DND-41 (cell line): Measurements from ENCODE around the gene CYP8B1.

Experiments
- ATAC-seq: fragments of 200-7000 bp; cut with Tn5 transposase; 3 replicates; pipeline ENCODE4 v1.9.1; 2021; ENCODE audit warnings: low read depth; ENCODE audit not compliant: insufficient read depth
- DNase-seq: peaks from one replicate; pipeline ENCODE4 v3.0.0-alpha.2; 2020
- H2AFZ ChIP-seq: 2 replicates; pipeline ENCODE4 v1.6.0; 2012; ENCODE audit warnings: low read depth, low read length
- H3K27ac ChIP-seq: 2 replicates; pipeline ENCODE4 v1.5.1; 2012; ENCODE audit warnings: low read length, inconsistent platforms
- H3K27me3 ChIP-seq: fragments of 200-600 bp; sonication (generic); 2 replicates; pipeline ENCODE4 v1.6.0; 2012; ENCODE audit warnings: low read length, mild to moderate bottlenecking, inconsistent platforms; ENCODE audit not compliant: insufficient read depth, poor library complexity
- H3K36me3 ChIP-seq: 2 replicates; pipeline ENCODE4 v1.5.1; 2012; ENCODE audit warnings: low read length, inconsistent platforms; ENCODE audit not compliant: insufficient read depth
- H3K4me1 ChIP-seq: 2 replicates; pipeline ENCODE4 v1.5.1; 2012; ENCODE audit warnings: mild to moderate bottlenecking, low read length; ENCODE audit not compliant: insufficient read depth
- H3K4me2 ChIP-seq: 2 replicates; pipeline ENCODE4 v1.6.0; 2012; ENCODE audit warnings: mild to moderate bottlenecking, moderate library complexity, low read length, inconsistent platforms; ENCODE audit not compliant: insufficient read depth
- H3K4me3 ChIP-seq, 2 experiments: fragments of 200-600 bp in 1 of 2; shearing (Covaris generic) in 1 of 2; 2 replicates each; pipeline ENCODE4 v1.5.1; 2012 to 2016; ENCODE audit warnings: inconsistent platforms in 2 of 2, low read length in 2 of 2, mild to moderate bottlenecking in 2 of 2, low read depth in 1 of 2, moderate library complexity in 1 of 2
- H3K79me2 ChIP-seq: 2 replicates; pipeline ENCODE4 v1.6.0; 2012; ENCODE audit warnings: low read length, inconsistent platforms; ENCODE audit not compliant: insufficient read depth
- H3K9ac ChIP-seq: 2 replicates; pipeline ENCODE4 v1.6.0; 2012; ENCODE audit warnings: low read depth, mild to moderate bottlenecking, inconsistent platforms, low read length, moderate library complexity
- H3K9me3 ChIP-seq: 2 replicates; pipeline ENCODE4 v1.5.1; 2012; ENCODE audit warnings: low read length, moderate library complexity, mild to moderate bottlenecking, inconsistent platforms; ENCODE audit not compliant: insufficient read depth, severe bottlenecking
- H4K20me1 ChIP-seq: 2 replicates; pipeline ENCODE4 v1.6.0; 2012; ENCODE audit warnings: low read length; ENCODE audit not compliant: insufficient read depth
- EZH2 ChIP-seq: IDR thresholded peaks from 3 replicates; pipeline ENCODE4 v1.6.1; 2012; ENCODE audit warnings: borderline replicate concordance, low read depth, mild to moderate bottlenecking, moderate library complexity, low read length, inconsistent platforms; ENCODE audit not compliant: severe bottlenecking
- TF ChIP-seq, protein P1 (sequence below): IDR thresholded peaks from 2 replicates; pipeline ENCODE4 v1.5.1; 2012; ENCODE audit warnings: borderline replicate concordance, low read length, moderate library complexity, mild to moderate bottlenecking; ENCODE audit not compliant: poor library complexity, severe bottlenecking; ENCODE audit errors: extremely low read depth

The CYP8B1 gene

DNA sequence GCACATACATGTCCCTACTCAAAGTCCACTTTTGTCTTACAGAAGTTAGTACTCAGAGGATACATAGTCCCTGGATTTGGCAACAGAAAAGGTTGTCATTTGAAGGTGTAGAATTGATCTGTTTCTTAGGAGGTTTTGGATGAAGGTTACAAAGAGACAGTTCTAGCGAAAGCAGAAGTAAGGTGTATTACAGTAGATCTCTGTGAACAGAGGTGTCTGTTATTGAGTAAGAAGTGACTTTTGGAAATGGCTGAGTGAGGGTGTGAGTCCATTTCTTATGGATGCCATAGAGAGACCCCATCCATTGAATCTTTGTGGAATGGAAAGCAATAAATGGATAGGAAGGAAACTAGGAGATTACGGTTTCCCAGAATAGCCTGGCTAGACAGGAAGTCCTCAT, 35.9 kb upstream of the CYP8B1 start:
- H3K36me3 ChIP-seq = no peaks in the 10 kb centered on the region
- H3K4me3 ChIP-seq = no peak overlapping the region
- DNase-seq (no peak), ATAC-seq (no peak)
- H3K79me2 ChIP-seq = no peaks in the 10 kb centered on the region
- no peaks in the 10 kb centered on the region for H3K27me3 ChIP-seq
- H3K9me3 ChIP-seq = peaks cover 22% of the 10 kb centered on the region
- no peak overlapping the region for H3K9ac ChIP-seq
- no peaks in the 10 kb centered on the region for H4K20me1 ChIP-seq
- H3K27ac ChIP-seq = no peak overlapping the region
- H3K4me2 ChIP-seq = no peak overlapping the region
- H2AFZ ChIP-seq = no peak overlapping the region
- TF ChIP-seq, protein P1, sequence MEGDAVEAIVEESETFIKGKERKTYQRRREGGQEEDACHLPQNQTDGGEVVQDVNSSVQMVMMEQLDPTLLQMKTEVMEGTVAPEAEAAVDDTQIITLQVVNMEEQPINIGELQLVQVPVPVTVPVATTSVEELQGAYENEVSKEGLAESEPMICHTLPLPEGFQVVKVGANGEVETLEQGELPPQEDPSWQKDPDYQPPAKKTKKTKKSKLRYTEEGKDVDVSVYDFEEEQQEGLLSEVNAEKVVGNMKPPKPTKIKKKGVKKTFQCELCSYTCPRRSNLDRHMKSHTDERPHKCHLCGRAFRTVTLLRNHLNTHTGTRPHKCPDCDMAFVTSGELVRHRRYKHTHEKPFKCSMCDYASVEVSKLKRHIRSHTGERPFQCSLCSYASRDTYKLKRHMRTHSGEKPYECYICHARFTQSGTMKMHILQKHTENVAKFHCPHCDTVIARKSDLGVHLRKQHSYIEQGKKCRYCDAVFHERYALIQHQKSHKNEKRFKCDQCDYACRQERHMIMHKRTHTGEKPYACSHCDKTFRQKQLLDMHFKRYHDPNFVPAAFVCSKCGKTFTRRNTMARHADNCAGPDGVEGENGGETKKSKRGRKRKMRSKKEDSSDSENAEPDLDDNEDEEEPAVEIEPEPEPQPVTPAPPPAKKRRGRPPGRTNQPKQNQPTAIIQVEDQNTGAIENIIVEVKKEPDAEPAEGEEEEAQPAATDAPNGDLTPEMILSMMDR = no peak
- no peak for TF ChIP-seq EZH2
- H3K4me1 ChIP-seq = no peaks in the 10 kb centered on the region

DNA sequence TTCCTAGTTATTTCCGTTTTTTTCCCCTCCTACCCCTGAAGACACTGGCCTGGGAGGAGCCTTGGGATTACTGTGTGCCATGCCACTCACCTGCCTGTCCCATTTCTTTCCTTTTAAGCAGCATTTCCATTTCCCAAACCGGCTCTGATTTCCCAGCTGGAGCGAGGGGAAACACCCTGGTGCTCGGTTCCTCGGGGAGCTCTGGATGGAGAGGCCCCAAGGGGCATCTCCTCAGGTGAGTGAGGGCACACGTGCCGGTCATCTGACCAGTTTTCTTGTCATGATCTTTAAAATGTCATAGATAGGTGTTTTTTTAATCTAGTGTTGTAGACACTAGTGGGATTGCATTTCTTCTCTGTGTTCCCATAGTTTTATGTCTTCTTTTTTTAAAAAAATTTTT, 33.0 kb upstream of the CYP8B1 start:
- no peak overlapping the region for H3K9ac ChIP-seq
- no peak overlapping the region for H3K27ac ChIP-seq
- H3K36me3 ChIP-seq = no peaks in the 10 kb centered on the region
- H3K4me3 ChIP-seq = no peak overlapping the region
- no peak overlapping the region for H2AFZ ChIP-seq
- TF ChIP-seq EZH2 = no peak
- TF ChIP-seq, protein P1 = no peak
- no peaks in the 10 kb centered on the region for H3K27me3 ChIP-seq
- ATAC-seq (no peak), DNase-seq (no peak)
- H3K4me1 ChIP-seq = no peaks in the 10 kb centered on the region
- H3K79me2 ChIP-seq = no peaks in the 10 kb centered on the region
- H4K20me1 ChIP-seq = no peaks in the 10 kb centered on the region
- H3K9me3 ChIP-seq = peaks cover 2% of the 10 kb centered on the region
- H3K4me2 ChIP-seq = no peak overlapping the region

DNA sequence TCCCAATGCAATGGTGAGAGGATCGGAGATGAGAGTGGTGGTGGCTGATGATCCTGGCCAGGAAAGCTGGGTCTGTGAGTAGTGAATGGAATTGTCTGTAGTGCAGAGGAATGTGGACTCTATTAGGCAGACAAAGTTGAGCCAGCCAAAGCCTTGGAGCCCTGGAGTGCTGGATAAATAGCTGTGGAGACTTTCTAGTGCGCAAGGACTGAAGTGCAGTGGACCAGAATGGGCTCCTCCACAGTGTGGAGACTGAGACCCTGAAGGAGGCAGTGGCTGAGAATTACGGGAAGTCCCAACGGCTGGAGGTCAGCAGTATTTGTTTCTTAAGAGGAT, 31.1 kb upstream of the CYP8B1 start:
- H4K20me1 ChIP-seq = no peaks in the 10 kb centered on the region
- no peaks in the 10 kb centered on the region for H3K79me2 ChIP-seq
- H3K27me3 ChIP-seq = no peaks in the 10 kb centered on the region
- H3K4me3 ChIP-seq = no peak overlapping the region
- DNase-seq (no peak), ATAC-seq (no peak)
- no peaks in the 10 kb centered on the region for H3K36me3 ChIP-seq
- peaks cover 2% of the 10 kb centered on the region for H3K9me3 ChIP-seq
- H2AFZ ChIP-seq = no peak overlapping the region
- TF ChIP-seq EZH2 = no peak
- TF ChIP-seq, protein P1 = no peak
- H3K9ac ChIP-seq = no peak overlapping the region
- H3K27ac ChIP-seq = no peak overlapping the region
- no peaks in the 10 kb centered on the region for H3K4me1 ChIP-seq
- H3K4me2 ChIP-seq = no peak overlapping the region
